ENCODE results near the gene TACC2. TPM values are rescaled to one million over a fixed set of nuclear protein-coding genes. Genes with fewer than 3 reads are reported as not detected.

TACC2 gene
- total RNA-seq, 1 experiment from 2014 or later, result 3.0 TPM

DNA sequence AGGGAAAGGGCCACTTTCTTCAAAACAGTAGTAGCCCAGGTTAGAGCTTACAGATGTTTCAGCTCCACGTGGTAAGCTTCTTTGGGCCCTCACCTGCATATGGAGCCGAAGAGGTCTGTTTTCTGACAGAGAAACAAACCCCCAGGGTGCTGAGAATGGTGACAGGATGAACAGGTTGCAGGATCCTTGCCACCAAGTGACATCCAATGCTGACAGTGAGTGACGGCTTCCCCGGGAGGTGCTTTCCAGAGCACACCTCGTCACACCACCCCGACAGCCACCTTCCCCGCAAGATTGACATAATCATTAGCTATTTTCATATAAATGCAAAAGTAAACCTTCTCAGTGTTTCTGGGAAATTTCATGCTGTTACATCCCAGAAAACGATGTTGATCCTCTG is 172.8 kb downstream of the TACC2 start:
- no peak for DNase-seq (ENCODE audit: low read depth, low spot score)
- in situ Hi-C loops (cut with HindIII; ENCODE audit: low pct_unique_long_range_greater_than_20kb, low sequenced_read_pairs), result no loop called here

DNA sequence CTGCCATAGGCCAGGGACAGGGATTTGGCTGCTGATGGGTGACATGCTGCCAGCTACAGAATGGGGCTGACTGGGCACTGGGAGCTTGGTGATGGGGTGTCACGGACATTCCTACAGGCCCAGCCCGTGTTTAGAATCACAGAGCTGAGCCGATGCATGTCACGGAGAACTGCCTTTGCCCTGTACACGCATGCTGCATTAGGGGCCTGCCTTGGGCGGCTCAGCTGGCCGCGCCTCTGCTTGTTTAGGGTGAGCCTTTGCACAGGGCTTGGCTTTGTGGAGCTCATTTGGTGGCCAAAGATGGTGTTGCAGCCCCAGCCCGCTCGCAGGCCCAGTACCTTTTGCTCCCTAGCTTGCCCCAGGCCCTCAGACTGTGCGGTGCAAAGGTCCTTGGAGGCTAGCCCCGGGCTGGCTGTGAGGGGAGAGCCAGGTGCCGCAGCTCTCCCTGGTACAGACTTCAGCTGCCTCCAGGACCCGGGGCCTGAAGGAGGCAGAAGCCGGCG is 173.8 kb downstream of the TACC2 start:
- in situ Hi-C loops (cut with HindIII; ENCODE audit: low pct_unique_long_range_greater_than_20kb, low sequenced_read_pairs), result no loop called here
- no peak for DNase-seq (ENCODE audit: low read depth, low spot score)

DNA sequence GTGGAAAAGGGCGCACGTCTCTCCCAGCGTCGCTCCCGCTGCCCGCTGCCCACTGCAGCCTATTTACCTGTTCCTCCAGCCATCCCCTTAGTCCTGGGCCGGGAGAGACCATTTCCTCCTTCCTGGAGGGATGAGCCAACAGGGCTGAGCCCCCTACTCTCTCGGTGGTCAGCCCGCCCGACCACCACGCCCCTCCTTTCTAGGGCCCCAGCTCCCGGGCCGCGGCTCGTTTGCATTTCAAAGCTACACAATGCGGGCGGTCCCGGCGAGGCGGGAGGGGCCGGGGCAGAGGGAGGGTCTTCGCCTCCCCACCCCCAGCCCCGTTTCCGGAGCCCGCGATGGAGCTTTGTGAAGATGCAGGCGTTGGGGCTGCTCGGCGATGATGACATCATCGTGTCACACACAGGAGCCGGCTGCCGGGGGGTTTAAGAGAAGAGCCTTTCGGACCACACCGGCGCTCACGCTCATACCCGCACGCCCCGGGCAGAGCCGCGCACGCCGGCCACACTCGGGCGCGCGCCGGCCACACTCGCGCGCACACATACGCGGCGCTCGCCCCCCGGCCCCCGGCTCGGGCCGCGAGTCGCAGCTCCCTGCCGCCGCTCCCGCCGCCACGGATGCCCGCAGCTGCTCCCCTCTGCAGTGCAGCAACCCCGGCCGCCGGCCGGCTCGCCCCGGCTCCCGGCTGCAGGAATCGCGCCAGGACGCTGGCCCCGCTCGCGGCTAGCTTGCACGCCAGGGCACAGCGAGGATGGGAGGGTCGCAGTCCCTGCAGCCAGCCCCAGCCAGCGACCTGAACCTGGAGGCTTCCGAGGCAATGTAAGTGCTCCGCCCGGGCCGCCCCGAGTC is 174.4 kb downstream of the TACC2 start:
- in situ Hi-C loops (cut with HindIII; ENCODE audit: low pct_unique_long_range_greater_than_20kb, low sequenced_read_pairs), result no loop called here
- no peak for DNase-seq (ENCODE audit: low read depth, low spot score)

DNA sequence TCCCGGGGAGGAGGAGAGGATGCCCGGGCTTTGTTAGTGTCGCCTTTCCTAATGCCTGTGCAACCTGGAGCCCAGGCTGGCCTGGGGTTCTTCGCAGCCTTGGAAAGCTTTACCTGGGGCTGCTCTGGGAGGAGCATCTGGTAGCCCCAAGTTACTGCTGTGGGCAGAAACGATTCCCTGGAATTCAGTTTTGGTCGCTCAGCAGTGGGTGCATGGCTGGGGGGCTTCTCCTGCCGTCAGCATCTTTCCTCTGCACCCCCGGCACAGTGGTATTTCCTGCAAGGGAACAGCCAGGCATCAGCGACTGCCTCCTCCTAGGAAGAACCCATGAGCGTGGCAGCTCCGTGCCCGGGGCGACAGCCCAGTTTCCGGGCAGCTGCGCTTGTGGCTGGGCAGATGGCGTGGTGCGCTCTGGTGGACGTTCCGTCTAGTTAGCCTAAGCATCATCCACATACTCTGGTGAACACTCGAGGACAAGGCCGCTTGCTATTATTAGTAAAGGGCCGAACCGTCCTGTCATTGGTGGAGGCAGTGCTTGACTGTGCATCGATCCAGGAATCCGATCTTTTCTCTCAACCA is 175.1 kb downstream of the TACC2 start:
- no peak for DNase-seq (ENCODE audit: low read depth, low spot score)
- in situ Hi-C loops (cut with HindIII; ENCODE audit: low pct_unique_long_range_greater_than_20kb, low sequenced_read_pairs), result no loop called here

DNA sequence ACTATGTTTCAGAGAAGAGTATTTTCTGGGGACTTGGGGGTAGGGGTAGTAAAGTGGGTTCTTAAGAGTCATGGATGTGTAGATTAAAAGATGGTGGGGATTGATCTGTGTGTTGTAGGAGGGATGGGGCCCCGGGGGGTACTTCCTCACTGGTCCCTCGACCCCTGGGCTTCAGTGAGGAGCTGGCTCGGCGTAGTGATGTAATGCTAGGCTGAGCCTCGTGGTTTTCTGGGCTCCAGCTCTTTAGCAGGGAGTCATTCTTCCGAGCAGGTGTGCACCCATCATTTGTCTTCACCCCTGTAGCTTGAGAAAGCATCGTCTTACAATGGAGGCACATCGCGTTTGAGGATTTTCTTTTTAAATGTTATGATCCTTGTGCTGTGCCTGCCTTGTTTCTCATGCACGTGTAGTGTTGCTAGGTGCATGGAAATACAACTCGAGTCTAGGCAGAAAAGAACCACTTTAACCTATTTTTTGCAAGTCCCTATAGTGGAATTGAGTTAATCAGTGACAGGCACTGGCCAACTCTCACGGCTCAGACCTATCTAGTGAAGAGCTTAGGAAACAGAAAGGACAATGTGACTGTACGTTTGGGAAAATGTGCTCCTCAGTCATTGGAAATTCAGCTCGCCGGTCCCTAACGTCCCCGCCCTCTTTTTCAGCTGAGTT is 176.0 kb downstream of the TACC2 start:
- in situ Hi-C loops (cut with HindIII; ENCODE audit: low pct_unique_long_range_greater_than_20kb, low sequenced_read_pairs), result no loop called here

DNA sequence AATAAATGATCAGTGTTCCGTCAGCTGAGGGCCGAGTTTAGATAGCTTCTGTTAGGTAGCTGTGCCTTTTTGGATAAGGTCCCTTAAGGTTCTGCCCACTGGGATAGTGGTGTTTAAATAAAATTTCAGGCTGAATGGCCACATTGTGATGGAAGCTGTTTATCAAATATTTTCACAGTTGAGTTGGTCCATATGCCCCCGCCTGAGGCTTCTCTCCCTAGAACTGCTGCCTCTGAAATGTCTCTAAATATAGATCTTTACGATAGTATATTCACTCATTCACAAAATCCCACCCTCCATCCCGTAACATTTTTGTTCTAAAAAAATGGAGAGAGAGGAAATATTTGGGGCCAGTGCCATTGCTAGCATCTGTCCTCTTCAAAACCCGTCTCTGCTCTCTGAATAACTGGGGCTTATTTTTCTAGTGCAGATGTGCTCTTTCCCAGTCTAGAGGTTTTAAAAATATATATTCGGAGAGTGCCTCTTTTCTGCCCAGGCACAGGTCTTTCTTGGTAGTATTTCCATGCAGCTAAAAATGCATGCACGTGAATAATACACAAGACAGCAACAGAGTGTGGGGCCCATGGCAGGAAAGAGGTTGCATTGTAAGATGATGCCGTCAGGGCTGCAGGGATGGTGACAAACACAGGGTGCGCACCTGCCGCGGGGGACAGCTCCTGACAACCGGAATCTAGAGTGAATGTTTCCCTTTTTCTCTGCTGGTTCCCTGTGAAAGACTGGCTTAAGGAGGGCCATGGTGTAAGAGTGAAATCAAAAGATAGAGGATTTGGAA is 176.7 kb downstream of the TACC2 start:
- no peak for DNase-seq (ENCODE audit: low read depth, low spot score)
- in situ Hi-C loops (cut with HindIII; ENCODE audit: low pct_unique_long_range_greater_than_20kb, low sequenced_read_pairs), result no loop called here

More for the DNA sequence above, 176.0 kb downstream of the TACC2 start:
- DNase-seq (ENCODE audit: low read depth, low spot score), result no peak

DNA sequence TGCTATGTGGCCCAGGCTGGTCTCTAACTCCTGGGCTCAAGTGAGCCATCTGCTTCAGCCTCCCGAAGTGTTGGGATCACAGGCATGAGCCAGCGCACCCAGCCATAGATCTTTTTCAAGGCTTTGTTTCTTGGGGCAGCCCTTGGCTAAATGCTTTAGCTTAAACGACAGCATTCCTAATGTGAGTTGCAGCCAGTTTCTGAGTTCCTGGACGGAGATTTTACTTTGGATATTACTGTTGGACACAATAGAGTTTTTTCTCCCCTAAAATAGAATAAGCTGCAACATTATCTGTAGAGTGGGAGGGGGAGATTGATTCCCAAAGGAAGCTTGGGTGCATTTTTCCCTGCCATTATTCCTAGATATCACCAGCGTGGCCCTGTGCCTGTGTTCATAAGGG is 179.1 kb downstream of the TACC2 start:
- no peak for DNase-seq (ENCODE audit: low read depth, low spot score)
- in situ Hi-C loops (cut with HindIII; ENCODE audit: low pct_unique_long_range_greater_than_20kb, low sequenced_read_pairs), result no loop called here

DNA sequence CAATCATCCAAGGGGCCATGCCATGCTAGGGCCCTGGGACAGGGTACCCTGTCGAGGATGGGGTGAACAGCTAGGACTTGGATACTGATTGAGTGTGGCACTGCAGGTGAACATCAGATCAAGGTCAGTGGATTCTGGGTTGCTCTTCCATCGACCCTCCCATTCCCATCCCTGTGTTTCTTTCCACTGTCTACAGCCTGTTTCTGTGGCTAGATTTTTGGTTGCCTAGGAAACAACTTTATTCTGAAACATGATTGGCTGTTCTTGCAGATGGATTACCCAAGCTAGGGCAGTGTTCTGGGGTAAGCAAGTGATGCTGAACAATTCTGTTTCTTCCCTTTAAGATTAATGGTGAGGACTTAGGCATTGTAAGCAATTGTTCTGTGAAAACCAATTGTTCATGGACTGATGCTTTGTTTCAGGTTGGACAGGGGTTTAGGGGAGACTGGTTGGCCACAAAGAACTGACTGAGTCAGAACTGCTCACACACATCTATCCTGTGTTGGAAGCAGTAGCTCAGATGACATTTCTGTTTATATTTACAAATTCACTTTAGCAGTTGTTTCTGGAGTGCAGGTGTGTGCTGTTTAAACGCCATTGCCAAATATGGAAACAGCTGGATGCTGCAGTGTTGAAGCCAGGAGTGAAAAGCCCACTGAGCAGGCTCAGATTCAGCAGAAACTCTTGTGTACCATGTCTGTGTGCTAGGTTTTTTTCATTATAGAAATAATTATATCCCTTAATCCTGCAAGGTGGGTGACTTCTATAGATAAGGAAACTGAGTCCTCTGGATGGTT is 179.8 kb downstream of the TACC2 start:
- DNase-seq (ENCODE audit: low read depth, low spot score), result no peak
- in situ Hi-C loops (cut with HindIII; ENCODE audit: low pct_unique_long_range_greater_than_20kb, low sequenced_read_pairs), result no loop called here

DNA sequence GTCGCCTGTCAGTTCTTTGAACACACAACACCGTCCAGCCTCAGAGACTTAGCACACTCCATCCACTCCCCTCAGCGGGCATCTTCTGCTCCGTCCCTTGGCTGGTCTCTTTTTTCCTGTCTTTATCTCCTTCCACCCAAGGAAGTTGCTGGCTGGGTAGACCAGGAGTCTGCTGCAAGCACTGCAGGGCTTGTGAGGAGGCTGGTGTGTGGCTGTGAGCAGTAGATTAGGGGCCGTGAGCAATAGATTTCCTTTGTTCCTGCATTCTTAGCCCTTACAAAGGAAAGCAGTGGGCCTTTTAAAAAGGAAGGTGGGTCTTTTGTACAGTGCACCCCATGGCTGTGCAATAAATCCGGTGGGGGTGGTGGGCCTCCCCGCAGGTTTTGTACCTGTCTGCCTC is 181.8 kb downstream of the TACC2 start:
- no peak for DNase-seq (ENCODE audit: low read depth, low spot score)
- in situ Hi-C loops (cut with HindIII; ENCODE audit: low pct_unique_long_range_greater_than_20kb, low sequenced_read_pairs), result no loop called here

DNA sequence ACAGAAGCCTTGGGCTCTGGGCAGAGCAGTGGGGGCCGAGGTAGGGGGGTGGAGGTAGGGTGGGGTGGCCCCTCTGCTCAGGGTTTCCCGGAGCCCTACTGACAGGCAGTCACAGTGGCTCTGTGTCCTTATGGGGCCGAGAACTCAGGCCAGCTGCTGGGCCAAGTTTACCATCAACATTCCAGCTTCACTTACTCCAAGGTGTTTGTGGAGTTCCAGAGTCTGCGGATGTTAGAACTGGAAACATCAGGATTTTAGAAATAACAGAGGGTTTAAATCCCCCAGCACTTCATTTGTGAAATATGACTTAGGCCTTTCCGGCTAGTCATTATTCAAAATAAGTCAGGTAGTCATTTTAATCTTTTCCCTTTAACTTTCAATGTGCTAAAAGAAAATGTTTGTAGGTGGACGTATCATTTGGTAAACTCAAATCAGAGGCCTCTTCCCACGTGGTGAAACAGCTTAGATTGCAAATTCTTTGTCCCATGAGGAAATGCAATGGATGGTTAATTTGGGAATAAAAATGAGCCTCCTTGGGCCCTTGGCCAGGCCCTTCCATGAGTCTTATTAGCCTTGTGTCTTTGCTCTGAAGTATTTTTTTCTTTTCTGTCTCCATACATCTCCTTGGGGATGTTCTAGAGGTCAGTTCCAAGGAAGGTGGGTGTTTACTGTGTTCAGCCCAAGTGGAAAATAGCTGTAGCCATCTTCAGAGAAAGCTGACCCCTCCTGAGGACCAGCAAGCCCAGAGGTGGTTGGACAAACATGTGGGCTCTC is 182.5 kb downstream of the TACC2 start:
- in situ Hi-C loops (cut with HindIII; ENCODE audit: low pct_unique_long_range_greater_than_20kb, low sequenced_read_pairs), result no loop called here

DNA sequence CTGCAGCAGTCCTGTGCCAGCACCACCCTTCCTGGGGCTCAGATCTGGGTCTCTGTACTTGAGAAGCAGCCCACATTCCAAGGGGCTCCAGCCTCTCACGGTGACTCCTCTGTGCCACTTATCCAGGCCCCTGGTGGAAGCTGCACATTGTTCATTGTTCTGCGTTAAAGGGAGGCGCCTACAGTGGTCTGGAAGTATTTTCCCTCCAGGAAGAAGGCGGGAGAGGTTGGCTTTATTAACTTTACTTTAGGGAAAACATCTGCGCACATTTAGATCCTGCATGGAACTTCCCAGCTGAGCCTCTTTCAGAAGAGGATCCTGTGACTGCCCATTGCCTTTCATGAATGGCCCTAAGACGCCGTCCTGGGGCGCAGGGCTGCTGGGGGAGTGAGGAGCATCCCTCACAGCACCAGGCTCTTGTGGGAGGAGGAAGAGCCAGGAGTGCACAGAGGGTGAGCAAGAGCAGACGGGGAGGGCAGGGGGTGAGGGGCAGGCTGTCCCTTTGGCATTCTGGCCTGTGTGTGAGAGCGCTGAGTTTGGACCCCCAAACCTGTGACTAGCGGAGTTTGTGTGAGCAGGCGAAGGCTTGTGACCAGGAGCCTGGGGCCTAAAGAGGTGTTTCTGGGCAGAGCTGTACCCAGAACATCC is 183.5 kb downstream of the TACC2 start:
- no peak for DNase-seq (ENCODE audit: low read depth, low spot score)
- in situ Hi-C loops (cut with HindIII; ENCODE audit: low pct_unique_long_range_greater_than_20kb, low sequenced_read_pairs), result no loop called here

More for the DNA sequence above, 182.5 kb downstream of the TACC2 start:
- DNase-seq (ENCODE audit: low read depth, low spot score), result no peak

DNA sequence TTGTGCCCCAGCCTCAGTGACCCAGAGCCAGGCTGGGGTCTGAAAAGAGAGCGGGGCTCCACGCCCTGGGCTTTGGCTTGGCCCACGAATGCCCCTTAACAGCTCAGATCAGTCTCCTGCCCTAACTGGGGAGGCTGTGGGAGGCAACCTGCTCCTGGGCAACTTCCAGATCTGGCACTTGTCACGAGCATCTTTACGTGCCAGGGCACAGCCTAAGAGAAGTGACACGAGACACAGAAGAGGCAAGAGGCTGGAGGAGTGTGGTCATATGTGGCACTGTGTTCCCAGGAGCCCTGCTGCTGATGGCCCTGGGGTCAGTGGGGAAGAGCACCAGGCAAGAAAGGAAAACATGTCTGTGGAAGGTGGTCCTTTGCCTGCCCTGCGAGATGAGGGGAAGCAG is 184.4 kb downstream of the TACC2 start:
- in situ Hi-C loops (cut with HindIII; ENCODE audit: low pct_unique_long_range_greater_than_20kb, low sequenced_read_pairs), result no loop called here
- no peak for DNase-seq (ENCODE audit: low read depth, low spot score)

DNA sequence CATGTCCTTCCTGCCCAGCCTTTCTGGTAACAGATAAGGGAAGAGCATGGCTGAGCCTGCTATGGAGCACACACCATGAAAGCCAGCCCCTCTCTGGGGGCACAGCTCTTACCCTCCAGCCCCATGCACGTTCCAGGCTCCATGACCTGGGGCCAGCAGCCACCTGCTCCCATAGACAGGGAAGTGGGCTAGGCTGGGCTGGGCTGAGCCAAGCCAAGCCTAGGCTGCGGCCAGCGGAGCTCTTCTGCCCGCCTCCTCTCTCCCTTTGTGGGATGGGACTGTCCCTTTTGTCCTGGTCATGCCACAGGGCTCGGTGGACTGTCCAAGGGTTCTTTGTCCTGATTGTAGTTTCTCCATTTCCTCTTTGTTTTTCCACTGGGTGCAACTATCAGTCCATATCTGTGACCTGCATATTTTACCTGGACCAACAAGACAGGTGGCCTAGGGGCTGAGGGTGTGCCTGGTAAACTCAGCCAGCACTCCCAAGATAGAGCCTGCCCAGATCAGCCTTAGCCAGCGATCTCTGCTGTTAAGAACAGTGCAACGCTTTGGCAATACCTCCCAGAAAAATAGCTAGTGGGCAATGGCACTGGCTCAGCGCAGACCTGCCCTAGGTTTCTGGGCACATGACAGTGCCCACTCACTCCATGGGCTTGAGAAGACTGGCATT is 184.9 kb downstream of the TACC2 start:
- in situ Hi-C loops (cut with HindIII; ENCODE audit: low pct_unique_long_range_greater_than_20kb, low sequenced_read_pairs), result no loop called here
- no peak for DNase-seq (ENCODE audit: low read depth, low spot score)

DNA sequence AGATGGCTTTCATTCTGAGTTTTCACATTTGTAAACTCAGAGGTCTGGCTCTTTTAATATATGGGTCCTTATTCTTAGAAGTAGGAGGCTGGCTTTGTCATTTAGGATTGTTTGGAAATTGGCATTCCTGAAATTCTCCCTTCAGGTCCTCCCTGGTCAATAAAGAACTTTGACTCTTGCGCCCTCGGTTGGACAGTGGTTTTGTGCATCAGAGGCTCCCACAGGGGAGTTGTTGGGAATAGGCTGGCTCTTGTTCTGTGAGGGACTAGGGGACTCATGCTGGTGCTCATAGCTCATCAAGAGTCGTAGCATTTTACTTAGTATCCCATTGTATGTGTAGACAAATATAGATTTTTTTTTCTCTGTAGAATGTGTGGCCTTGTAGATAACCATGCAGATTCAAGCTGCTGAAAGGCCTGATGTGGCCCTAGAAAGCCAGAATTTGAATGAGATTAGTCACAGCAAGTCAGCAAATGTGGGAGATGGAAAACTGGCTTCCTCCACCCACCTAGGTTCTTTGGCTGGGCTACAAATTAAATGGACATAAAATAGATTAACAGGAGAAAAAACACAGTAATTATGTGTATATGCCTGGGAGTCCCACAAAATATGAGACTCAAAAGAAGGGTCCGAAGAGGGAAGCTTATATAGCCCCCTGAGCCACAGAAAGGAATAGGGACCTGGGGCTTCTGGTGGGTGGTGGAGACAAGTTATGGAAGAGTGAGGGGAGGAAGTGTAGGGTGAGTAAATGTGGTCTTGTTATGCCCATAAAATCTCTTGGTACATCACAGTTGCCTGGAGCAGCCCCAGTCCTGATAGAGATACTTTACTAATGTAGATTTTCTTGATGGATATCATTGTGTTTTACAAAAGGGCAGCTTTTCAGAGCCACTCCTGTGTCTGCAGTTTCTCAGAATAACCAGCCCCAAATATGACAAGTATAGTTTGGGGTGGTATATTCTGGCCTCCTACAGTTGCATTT is 187.6 kb downstream of the TACC2 start:
- peak; percentile 12 for DNase-seq (ENCODE audit: low read depth, low spot score)
- in situ Hi-C loops (cut with HindIII; ENCODE audit: low pct_unique_long_range_greater_than_20kb, low sequenced_read_pairs), result no loop called here

Data from SK-MEL-5 (cell line).